Naive thymus-derived CD4-positive, alpha-beta T cell (primary cell): ENCODE measurements around the gene EPHB1. TPM values are rescaled to one million over a fixed set of nuclear protein-coding genes. Genes with fewer than 3 reads are reported as not detected.
"Not testable (repeated sequence)": the region's sequence is repeated elsewhere in the genome, so short reads cannot be mapped to it uniquely, and the experiment has no call there.

Source experiments
- ATAC-seq: fragments of 150-1000 bp; cut with Tn5 transposase; 2 replicates; pipeline ENCODE4 v1.10.0; 2021; ENCODE audit warnings: mild to moderate bottlenecking, moderate library complexity
- CTCF ChIA-PET: fragments of 350-600 bp; sonication (Branson Sonifier 250); formaldehyde crosslinking; loops from one replicate; lab custom pipeline; 2021; ENCODE audit warnings: antibody characterized with exemption; lab: Charles Lee
- POLR2A ChIA-PET: fragments of 350-600 bp; sonication (Branson Sonifier 250); formaldehyde crosslinking; loops from one replicate; lab custom pipeline; 2021; ENCODE audit warnings: antibody characterized with exemption, inconsistent platforms; lab: Charles Lee
- DNase-seq, 9 donors: peaks; one replicate each; pipeline versions ENCODE4 v3.0.0 to v3.0.0-alpha.2; 2020 to 2022; ENCODE audit warnings: mixed read lengths in 1 of 9
- H3K27ac ChIP-seq: one replicate; pipeline ENCODE4 v1.7.0; 2013; ENCODE audit warnings: mild to moderate bottlenecking, low read depth, low read length, moderate library complexity
- H3K27me3 ChIP-seq, 2 donors: one replicate each; pipeline ENCODE4 v1.7.0; 2013; ENCODE audit warnings: low read length in 2 of 2, mild to moderate bottlenecking in 2 of 2, moderate library complexity in 2 of 2; ENCODE audit not compliant: control insufficient read depth in 2 of 2, insufficient read depth in 2 of 2
- H3K36me3 ChIP-seq, 3 experiments: 1 replicate in 2 of 3; 2 replicates in 1 of 3; pipeline ENCODE4 v1.7.0; 2013; ENCODE audit warnings: low read length in 3 of 3, mild to moderate bottlenecking in 3 of 3, moderate library complexity in 1 of 3; ENCODE audit not compliant: insufficient read depth in 3 of 3, control insufficient read depth in 2 of 3
- H3K4me1 ChIP-seq, 2 donors: one replicate each; pipeline ENCODE4 v1.7.0; 2013; ENCODE audit warnings: low read length in 2 of 2, mild to moderate bottlenecking in 2 of 2, moderate library complexity in 1 of 2; ENCODE audit not compliant: control insufficient read depth in 2 of 2, insufficient read depth in 2 of 2
- H3K4me3 ChIP-seq: 2 replicates; pipeline ENCODE4 v1.7.0; 2013; ENCODE audit warnings: mild to moderate bottlenecking, low read length
- H3K9me3 ChIP-seq, 3 experiments: 1 replicate in 2 of 3; 2 replicates in 1 of 3; pipeline ENCODE4 v1.7.0; 2013; ENCODE audit warnings: low read length in 3 of 3; ENCODE audit not compliant: control insufficient read depth in 2 of 3
- H3K27ac Mint-ChIP-seq, 9 donors: one replicate each; pipeline ENCODE4 v1.8.0; 2020 to 2022; ENCODE audit warnings: mixed read lengths in 9 of 9, mild to moderate bottlenecking in 8 of 9, moderate library complexity in 5 of 9, inconsistent platforms in 2 of 9
- H3K27me3 Mint-ChIP-seq, 5 donors: one replicate each; pipeline ENCODE4 v1.8.0; 2021 to 2022; ENCODE audit warnings: mixed read lengths in 5 of 5, mild to moderate bottlenecking in 1 of 5
- H3K36me3 Mint-ChIP-seq, 5 donors: one replicate each; pipeline ENCODE4 v1.8.0; 2020 to 2022; ENCODE audit warnings: mixed read lengths in 5 of 5, mild to moderate bottlenecking in 3 of 5, inconsistent platforms in 1 of 5
- H3K4me1 Mint-ChIP-seq, 7 donors: one replicate each; pipeline ENCODE4 v1.8.0; 2020 to 2022; ENCODE audit warnings: mixed read lengths in 7 of 7, mild to moderate bottlenecking in 3 of 7, inconsistent platforms in 1 of 7
- H3K4me3 Mint-ChIP-seq, 10 donors: one replicate each; pipeline ENCODE4 v1.8.0; 2020 to 2022; ENCODE audit warnings: mild to moderate bottlenecking in 10 of 10, mixed read lengths in 10 of 10, moderate library complexity in 6 of 10, inconsistent platforms in 2 of 10
- H3K9me3 Mint-ChIP-seq, 11 donors: one replicate each; pipeline ENCODE4 v1.8.0; 2020 to 2022; ENCODE audit warnings: mixed read lengths in 11 of 11, mild to moderate bottlenecking in 4 of 11, inconsistent platforms in 1 of 11, moderate library complexity in 1 of 11
- intact Hi-C, 2 donors: fragments of 100-400 bp; cut with micrococcal nuclease; formaldehyde crosslinking; loops; one replicate each; pipeline ENCODE4 v1.15.1; 2023
- polyA plus RNA-seq, 2 donors: library from polyadenylated mRNA; unstranded; fragments of 300-500 nt; fragmentation: Illumina TruSeq; gene quantifications; one replicate each; pipeline ENCODE4 v1.2.3, GENCODE V29; 2021
- total RNA-seq, 6 experiments: library from RNA in 5 of 6; stranded (reverse) in 5 of 6; gene quantifications; 1 replicate in 5 of 6; 2 replicates in 1 of 6; pipeline ENCODE4 v1.2.3 and lab custom pipeline; 2021 to 2026

EPHB1 gene
- total and polyA plus RNA-seq, 7 experiments from 2014 or later, result 1.6 to 2.2 (median 1.8) TPM; not detected in 4

DNA sequence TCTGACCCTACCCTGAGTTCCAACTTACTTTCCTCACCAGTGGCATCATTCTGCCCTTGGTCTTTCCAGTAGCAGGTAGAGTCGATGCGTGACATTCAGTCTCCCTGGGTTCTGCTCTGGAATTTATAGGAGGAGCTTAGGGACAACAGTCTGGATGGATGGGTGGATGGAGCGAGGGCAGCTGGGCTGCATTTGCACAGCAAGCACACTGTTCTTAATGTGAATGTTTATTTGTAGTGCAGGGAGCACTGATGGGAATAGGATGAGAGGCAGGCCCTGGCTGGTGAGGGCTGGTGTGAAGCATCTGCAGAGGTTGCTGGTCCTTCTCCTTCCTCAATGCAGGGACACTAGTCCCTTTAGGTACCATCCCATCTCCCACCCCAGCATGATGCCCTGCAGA lies 176.2 kb downstream of the EPHB1 start:
- peaks cover 0 to 4% (median 0%) of the 10 kb centered on the region in 11 donors for H3K9me3 Mint-ChIP-seq
- H3K27ac Mint-ChIP-seq, result no peak overlapping the region
- H3K9me3 ChIP-seq, result no peaks in the 10 kb centered on the region
- intact Hi-C loops, result no loop called here
- H3K27me3 Mint-ChIP-seq, result peaks cover 0 to 34% (median 3%) of the 10 kb centered on the region in 5 donors
- H3K27ac ChIP-seq, result no peak overlapping the region
- H3K4me1 Mint-ChIP-seq, result peaks cover 0 to 2% (median 0%) of the 10 kb centered on the region in 7 donors
- CTCF ChIA-PET, result no interaction called here
- H3K27me3 ChIP-seq, result no peaks in the 10 kb centered on the region
- H3K36me3 ChIP-seq, result no peaks in the 10 kb centered on the region
- POLR2A ChIA-PET, result no interaction called here
- ATAC-seq (no peak), DNase-seq (no peak)
- no peak overlapping the region for H3K4me3 ChIP-seq
- H3K36me3 Mint-ChIP-seq, result no peaks in the 10 kb centered on the region
- H3K4me3 Mint-ChIP-seq, result no peak overlapping the region
- no peaks in the 10 kb centered on the region for H3K4me1 ChIP-seq

DNA sequence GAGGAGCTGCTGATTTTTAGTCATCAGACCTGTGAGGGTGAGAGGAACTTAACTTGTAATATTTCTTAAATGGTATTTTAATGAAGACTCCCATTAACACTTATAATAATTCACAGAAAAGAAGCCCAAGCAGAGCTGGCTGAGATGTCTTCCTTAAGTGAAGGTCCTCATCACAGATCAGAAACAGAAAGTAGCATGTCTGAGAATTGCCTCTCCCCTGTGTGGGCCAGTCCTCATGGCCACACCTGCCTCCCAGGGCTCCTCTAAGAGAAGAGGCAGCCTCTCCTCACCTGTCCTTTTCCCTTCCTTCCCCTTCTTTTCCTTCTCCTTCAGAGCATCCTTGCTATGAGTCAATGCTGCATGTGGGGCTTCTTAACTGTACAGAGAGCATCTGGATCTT lies 176.8 kb downstream of the EPHB1 start:
- not testable (repeated sequence) for ATAC-seq, H3K9me3 Mint-ChIP-seq

DNA sequence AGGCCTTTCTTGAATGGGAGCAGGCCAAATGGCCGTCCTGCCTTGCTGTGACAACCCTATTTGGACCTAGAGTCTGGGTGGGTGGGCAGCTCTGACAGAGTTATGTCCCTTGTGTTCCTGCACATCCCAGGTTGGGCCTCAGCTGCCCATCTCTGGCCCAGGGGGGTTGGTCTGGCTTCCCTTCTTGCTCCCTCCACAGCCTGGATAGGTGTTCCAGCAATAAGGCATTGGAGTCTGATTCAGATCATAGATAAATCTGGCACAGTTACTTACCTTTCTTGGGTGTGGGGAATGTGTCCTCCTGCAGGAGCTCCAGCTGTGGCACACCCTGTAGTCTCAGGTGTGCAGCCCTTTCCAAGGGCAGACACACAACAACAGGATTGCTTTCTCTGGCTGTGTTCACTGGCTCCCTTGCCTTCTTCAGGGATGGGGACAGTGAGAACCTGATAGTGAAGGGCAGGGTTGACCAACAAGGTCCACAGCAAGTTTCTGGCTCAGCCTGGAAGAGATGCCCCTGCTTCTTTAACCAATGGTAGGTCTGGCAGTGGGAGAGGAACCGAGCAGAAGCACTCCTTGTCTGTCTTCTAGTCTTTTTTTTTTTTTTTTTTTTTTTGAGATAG lies 177.9 kb downstream of the EPHB1 start:
- H3K4me3 ChIP-seq, result no peak overlapping the region
- H3K27ac Mint-ChIP-seq, result no peak overlapping the region
- no peaks in the 10 kb centered on the region for H3K36me3 Mint-ChIP-seq
- H3K9me3 Mint-ChIP-seq, result peaks cover 0 to 9% (median 0%) of the 10 kb centered on the region in 11 donors
- H3K4me1 ChIP-seq, result no peaks in the 10 kb centered on the region
- peaks cover 0 to 2% (median 0%) of the 10 kb centered on the region in 7 donors for H3K4me1 Mint-ChIP-seq
- intact Hi-C loops, result no loop called here
- no peak overlapping the region for H3K27ac ChIP-seq
- H3K27me3 ChIP-seq, result no peaks in the 10 kb centered on the region
- no peaks in the 10 kb centered on the region for H3K36me3 ChIP-seq
- ChIA-PET POLR2A (no interaction called here), CTCF (no interaction called here)
- DNase-seq (no peak), ATAC-seq (no peak)
- H3K4me3 Mint-ChIP-seq, result no peak overlapping the region
- no peaks in the 10 kb centered on the region for H3K9me3 ChIP-seq
- peaks cover 0 to 37% (median 3%) of the 10 kb centered on the region in 5 donors for H3K27me3 Mint-ChIP-seq

More for the DNA sequence above, 176.8 kb downstream of the EPHB1 start:
- H3K27me3 ChIP-seq, DNase-seq, H3K27ac ChIP-seq, H3K4me3 Mint-ChIP-seq, intact Hi-C loops, POLR2A ChIA-PET, H3K4me3 ChIP-seq, H3K27ac Mint-ChIP-seq, H3K9me3 ChIP-seq, H3K4me1 ChIP-seq, H3K36me3 ChIP-seq, H3K4me1 Mint-ChIP-seq, H3K36me3 Mint-ChIP-seq, CTCF ChIA-PET: not testable (repeated sequence)
- H3K27me3 Mint-ChIP-seq, result peaks cover 0 to 30% (median 3%) of the 10 kb centered on the region in 5 donors

DNA sequence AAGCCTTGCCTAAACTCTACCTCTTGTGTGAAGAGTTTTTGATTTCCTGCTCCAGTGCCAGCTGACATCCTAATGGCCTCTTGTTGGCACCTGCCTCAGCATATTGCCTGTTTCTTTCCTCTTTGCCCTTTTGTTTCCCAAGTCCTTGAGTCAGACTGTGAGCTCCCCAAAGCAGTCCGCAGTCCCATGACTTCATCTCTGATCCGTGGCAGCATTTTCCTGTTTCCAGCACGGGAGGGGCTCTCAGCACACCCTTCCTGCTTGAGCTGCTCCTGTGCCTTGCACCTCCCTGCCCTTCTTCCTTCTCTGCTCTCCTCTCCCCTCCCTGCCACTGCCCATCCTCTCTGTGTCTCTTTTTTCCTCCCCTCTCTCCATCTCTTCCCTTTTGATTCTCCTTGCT lies 179.6 kb downstream of the EPHB1 start:
- Histone ChIP-seq H3K36me3 (no peaks in the 10 kb centered on the region), H3K27me3 (no peaks in the 10 kb centered on the region), H3K9me3 (no peaks in the 10 kb centered on the region), H3K4me1 (no peaks in the 10 kb centered on the region), H3K27ac (no peak overlapping the region), H3K4me3 (no peak overlapping the region)
- Mint-ChIP-seq H3K9me3 (peaks cover 0 to 5% (median 0%) of the 10 kb centered on the region in 11 donors), H3K36me3 (no peaks in the 10 kb centered on the region), H3K27me3 (peaks cover 0 to 36% (median 4%) of the 10 kb centered on the region in 5 donors), H3K27ac (no peak overlapping the region), H3K4me3 (no peak overlapping the region), H3K4me1 (peaks cover 0 to 2% (median 0%) of the 10 kb centered on the region in 7 donors)
- POLR2A ChIA-PET, result no interaction called here
- ATAC-seq (no peak), DNase-seq (no peak)
- intact Hi-C loops, result no loop called here
- CTCF ChIA-PET, result no interaction called here

DNA sequence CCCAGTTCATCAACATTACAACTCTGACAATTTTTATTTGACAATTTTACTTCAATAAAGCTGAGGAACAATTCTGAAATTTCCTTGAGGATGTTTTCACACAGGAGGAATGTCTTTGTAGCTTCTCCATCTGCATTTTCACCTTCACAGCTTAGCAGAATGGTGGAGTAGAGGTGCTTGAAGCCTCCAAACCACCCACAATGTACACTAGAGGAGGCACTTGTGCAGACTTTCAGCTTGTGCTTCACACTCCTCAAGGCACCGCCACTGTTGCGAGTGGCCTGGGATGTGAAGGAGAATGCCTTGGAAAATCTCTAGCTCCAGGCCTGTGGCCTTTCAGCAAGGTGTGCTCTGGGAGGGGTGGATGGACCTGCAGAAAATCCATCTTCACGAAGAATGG lies 181.9 kb downstream of the EPHB1 start:
- Mint-ChIP-seq H3K27me3 (peaks cover 0 to 24% (median 4%) of the 10 kb centered on the region in 5 donors), H3K9me3 (peaks cover 0 to 5% (median 0%) of the 10 kb centered on the region in 11 donors), H3K4me1 (peaks cover 0 to 2% (median 0%) of the 10 kb centered on the region in 7 donors), H3K4me3 (no peak overlapping the region), H3K27ac (no peak overlapping the region), H3K36me3 (no peaks in the 10 kb centered on the region)
- DNase-seq (no peak), ATAC-seq (no peak)
- Histone ChIP-seq H3K9me3 (no peaks in the 10 kb centered on the region), H3K4me1 (no peaks in the 10 kb centered on the region), H3K36me3 (no peaks in the 10 kb centered on the region), H3K4me3 (no peak overlapping the region), H3K27ac (no peak overlapping the region), H3K27me3 (no peaks in the 10 kb centered on the region)
- ChIA-PET CTCF (no interaction called here), POLR2A (no interaction called here)
- intact Hi-C loops, result no loop called here

DNA sequence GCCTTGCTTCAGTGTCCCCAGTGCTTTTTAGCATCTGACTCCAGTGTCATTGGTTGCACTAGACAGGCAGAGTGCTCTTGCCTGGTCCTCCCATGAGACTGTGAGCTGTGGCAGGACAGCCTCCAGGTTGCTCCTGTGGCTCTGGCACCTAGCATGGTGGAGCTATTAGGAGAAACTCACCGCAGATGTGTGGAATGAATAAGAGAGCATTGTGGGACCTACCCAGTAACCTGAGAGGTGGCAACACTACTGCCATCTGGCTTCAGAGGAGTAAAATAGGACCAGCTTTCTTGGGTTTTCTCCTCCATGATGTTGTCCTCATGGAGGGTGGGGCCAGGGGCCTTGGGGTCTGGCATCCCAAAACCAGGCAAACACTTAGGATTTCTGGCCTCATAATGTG lies 183.6 kb downstream of the EPHB1 start:
- Histone ChIP-seq H3K4me3 (no peak overlapping the region), H3K27me3 (no peaks in the 10 kb centered on the region), H3K4me1 (no peaks in the 10 kb centered on the region), H3K27ac (no peak overlapping the region), H3K36me3 (no peaks in the 10 kb centered on the region), H3K9me3 (no peaks in the 10 kb centered on the region)
- DNase-seq (no peak), ATAC-seq (no peak)
- H3K4me3 Mint-ChIP-seq, result no peak overlapping the region
- no peak overlapping the region for H3K27ac Mint-ChIP-seq
- ChIA-PET CTCF (no interaction called here), POLR2A (no interaction called here)
- intact Hi-C loops, result loop anchor here in 1 of 2 donors (1.0 kb wide), 1 partner anchor 184 kb away; no protein-coding TSS in a partner anchor
- H3K9me3 Mint-ChIP-seq, result peaks cover 0 to 5% (median 0%) of the 10 kb centered on the region in 11 donors
- H3K4me1 Mint-ChIP-seq, result peaks cover 0 to 2% (median 0%) of the 10 kb centered on the region in 7 donors
- no peaks in the 10 kb centered on the region for H3K36me3 Mint-ChIP-seq
- H3K27me3 Mint-ChIP-seq, result peaks cover 0 to 26% (median 4%) of the 10 kb centered on the region in 5 donors
